HG02642 (cell line): Measurements from ENCODE around the gene PDP2.

Source experiments
- ATAC-seq: cut with Tn5 transposase; IDR thresholded peaks from one replicate; pipeline ENCODE4 v1.9.1; 2021; ENCODE audit warnings: mild to moderate bottlenecking; ENCODE audit not compliant: unreplicated experiment, poor library complexity

PDP2 gene

GRCh38 chr16:66917741-66918140 lies 37.4 kb downstream of the PDP2 start:
- no peak for ATAC-seq

- ATAC-seq: no peak
Measured at GRCh38 chr16:66918355-66918754, 38.0 kb downstream of the PDP2 start.

- no peak for ATAC-seq
Measured at GRCh38 chr16:66918803-66919568, 38.7 kb downstream of the PDP2 start, which contains the start of gene CDH16. Gene CDH16, minus strand, starts transcription at chr16:66918885. Its CDS starts 820 bp downstream, at chr16:66918065.

GRCh38 chr16:66919569-66920298 lies 39.4 kb downstream of the PDP2 start:
- no peak for ATAC-seq

GRCh38 chr16:66920299-66920590 lies 39.9 kb downstream of the PDP2 start:
- ATAC-seq: no peak

GRCh38 chr16:66920924-66921680 lies 40.8 kb downstream of the PDP2 start:
- no peak for ATAC-seq

GRCh38 chr16:66921729-66922450 lies 41.6 kb downstream of the PDP2 start:
- ATAC-seq: no peak

- no peak for ATAC-seq
Measured at GRCh38 chr16:66923247-66923731, 43.0 kb downstream of the PDP2 start.

- ATAC-seq: no peak
Measured at GRCh38 chr16:66923866-66924265, 43.6 kb downstream of the PDP2 start.

- ATAC-seq: no peak
Measured at GRCh38 chr16:66924527-66925321, 44.4 kb downstream of the PDP2 start.

GRCh38 chr16:66925322-66925840 lies 45.1 kb downstream of the PDP2 start, which contains the start of gene RRAD:
Gene RRAD, minus strand, starts transcription at chr16:66925535. Its CDS starts 356 bp downstream, at chr16:66925179.
- no peak for ATAC-seq

GRCh38 chr16:66926171-66926947 lies 46.0 kb downstream of the PDP2 start:
- ATAC-seq: no peak

GRCh38 chr16:66926961-66927436 lies 46.7 kb downstream of the PDP2 start:
- ATAC-seq: no peak

GRCh38 chr16:66927918-66928649 lies 47.8 kb downstream of the PDP2 start:
- no peak for ATAC-seq

- no peak for ATAC-seq
Measured at GRCh38 chr16:66928702-66929388, 48.5 kb downstream of the PDP2 start.

- no peak for ATAC-seq
Measured at GRCh38 chr16:66930189-66930588, 49.9 kb downstream of the PDP2 start.

GRCh38 chr16:66931665-66932064 lies 51.4 kb downstream of the PDP2 start:
- no peak for ATAC-seq
